ENCODE measurements around the gene MPPED1. TPM values are rescaled to one million over a fixed set of nuclear protein-coding genes. Genes with fewer than 3 reads are reported as not detected.

Gene MPPED1, protein sequence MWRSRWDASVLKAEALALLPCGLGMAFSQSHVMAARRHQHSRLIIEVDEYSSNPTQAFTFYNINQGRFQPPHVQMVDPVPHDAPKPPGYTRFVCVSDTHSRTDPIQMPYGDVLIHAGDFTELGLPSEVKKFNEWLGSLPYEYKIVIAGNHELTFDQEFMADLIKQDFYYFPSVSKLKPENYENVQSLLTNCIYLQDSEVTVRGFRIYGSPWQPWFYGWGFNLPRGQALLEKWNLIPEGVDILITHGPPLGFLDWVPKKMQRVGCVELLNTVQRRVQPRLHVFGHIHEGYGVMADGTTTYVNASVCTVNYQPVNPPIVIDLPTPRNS
- total RNA-seq (2021), result not detected in 2 replicates
- Bru-seq, nascent RNA, result percentile 2 among the genes with signal in this experiment
- not detected for BruChase-seq, experiment 1, labeled RNA remaining after a 2-hour chase
- BruChase-seq, experiment 2, labeled RNA remaining after a 6-hour chase, result not detected
- long read RNA-seq, result 0 reads

DNA sequence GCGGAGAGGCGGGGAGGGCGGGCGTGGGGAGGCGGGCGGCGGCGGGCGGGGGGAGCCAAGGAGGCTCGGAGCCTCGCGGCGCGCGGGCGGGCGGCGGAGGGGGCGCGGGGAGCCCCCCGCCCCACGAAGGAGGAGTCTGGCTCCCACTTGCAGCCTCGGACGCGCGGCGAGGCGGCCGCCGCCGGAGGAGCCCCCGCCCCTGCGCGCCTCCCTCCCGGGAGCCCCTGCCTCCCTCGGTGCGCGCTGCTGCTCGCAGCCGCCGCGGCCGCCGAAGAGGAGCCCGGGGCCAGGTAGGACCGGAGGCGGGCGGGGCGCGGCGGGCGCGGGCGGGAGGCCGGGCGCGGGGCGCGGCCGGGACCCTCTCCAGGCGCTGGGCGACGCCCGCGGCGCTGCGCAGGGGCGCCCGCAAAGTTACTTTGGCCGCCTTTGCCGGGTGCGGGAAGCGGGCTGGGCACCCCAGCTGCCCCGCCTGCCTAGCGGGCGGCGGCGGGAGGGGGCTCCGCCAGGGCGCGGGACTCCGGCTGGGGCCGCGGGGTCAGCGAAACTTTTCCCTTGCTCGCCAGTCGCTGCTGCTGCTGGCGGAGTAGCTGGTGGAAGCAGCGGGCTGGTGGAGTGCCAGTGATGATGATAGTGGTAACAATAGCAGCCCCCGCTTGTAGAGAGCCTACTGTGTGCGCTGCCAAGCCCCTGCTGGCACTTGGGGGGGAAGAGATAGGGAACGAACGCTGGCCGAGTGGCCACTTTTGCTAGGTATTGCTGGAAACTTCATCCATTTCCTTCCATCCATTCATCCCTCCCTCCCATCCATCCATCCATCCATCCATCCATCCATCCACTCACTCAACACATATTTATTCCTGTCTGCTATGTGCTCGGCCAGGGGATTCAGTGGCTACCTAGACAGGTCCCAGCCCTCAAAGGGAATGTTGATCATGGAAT, at the start of gene MPPED1:
Gene MPPED1 (plus strand): TSS at position 146 of the 939 bp plus-strand sequence. CDS start 12,972 bp downstream, outside the sequence.
- H3K27me3 ChIP-seq (replicated peaks; ENCODE audit: insufficient read depth, low read depth, low read length, poor library complexity), result peaks cover 72% of the 10 kb centered on the region
- no peak within 1 kb of the TSS for H3K27ac ChIP-seq (ENCODE audit: low read depth, low read length, poor library complexity, severe bottlenecking)

DNA sequence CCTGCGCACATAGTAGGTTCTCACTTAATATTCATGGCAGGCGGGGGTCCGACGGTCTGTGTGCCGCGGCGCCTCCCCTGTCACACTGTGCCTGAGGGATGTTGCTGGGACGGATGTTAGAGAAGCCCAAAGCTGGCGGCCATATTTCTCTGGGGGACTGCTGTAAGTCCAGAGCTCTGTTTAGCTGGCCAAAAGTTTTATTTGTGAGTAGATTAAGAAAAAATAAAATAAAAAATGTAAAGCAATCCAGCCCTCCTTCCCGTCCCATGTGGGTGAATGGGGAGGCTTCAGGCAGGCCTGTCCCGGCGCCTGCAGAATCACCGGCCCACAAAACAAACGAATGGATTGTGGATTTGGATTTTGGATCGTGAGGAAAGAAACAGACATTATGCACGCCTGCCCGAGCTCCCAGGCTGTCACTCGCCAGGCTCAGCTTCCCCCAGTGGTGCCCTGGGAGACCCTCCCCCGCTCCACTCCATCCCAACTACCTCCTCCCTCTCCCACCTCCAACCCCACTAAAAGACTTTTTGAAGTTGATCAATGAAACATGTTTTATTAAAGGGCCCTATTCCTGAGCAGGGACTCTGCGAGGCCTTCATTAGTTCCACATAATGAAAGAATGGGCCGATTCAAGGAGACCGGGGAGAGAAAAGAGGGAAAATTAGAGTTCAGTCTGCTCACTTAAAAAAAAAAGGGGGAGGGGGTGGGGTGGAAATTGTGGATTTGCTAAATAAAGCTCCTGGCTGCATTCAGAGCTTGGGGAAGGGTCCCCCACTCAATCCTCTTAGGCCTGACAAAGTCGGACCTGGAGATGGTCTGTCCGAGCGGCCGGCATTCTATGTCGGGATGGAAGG, 48.3 kb upstream of the MPPED1 start:
- no peak overlapping the region for H3K4me3 ChIP-seq (ENCODE audit: low read depth, low read length, poor library complexity, severe bottlenecking)
- no peak overlapping the region for H3K27ac ChIP-seq (ENCODE audit: low read depth, low read length, poor library complexity, severe bottlenecking)
- intact Hi-C loops (cut with micrococcal nuclease; ENCODE audit: unreplicated experiment), result no loop called here
- H3K27me3 ChIP-seq (replicated peaks; ENCODE audit: insufficient read depth, low read depth, low read length, poor library complexity), result peaks cover 19% of the 10 kb centered on the region
- H3K4me1 ChIP-seq (ENCODE audit: insufficient read depth, low read length, poor library complexity, severe bottlenecking), result no peaks in the 10 kb centered on the region
- BruUV-seq (replicated peaks), result no TSS peak
- no peaks in the 10 kb centered on the region for H3K36me3 ChIP-seq (ENCODE audit: insufficient read depth, low read length, poor library complexity, severe bottlenecking)
- CTCF ChIA-PET, result no interaction called here
- TF ChIP-seq, protein P1, sequence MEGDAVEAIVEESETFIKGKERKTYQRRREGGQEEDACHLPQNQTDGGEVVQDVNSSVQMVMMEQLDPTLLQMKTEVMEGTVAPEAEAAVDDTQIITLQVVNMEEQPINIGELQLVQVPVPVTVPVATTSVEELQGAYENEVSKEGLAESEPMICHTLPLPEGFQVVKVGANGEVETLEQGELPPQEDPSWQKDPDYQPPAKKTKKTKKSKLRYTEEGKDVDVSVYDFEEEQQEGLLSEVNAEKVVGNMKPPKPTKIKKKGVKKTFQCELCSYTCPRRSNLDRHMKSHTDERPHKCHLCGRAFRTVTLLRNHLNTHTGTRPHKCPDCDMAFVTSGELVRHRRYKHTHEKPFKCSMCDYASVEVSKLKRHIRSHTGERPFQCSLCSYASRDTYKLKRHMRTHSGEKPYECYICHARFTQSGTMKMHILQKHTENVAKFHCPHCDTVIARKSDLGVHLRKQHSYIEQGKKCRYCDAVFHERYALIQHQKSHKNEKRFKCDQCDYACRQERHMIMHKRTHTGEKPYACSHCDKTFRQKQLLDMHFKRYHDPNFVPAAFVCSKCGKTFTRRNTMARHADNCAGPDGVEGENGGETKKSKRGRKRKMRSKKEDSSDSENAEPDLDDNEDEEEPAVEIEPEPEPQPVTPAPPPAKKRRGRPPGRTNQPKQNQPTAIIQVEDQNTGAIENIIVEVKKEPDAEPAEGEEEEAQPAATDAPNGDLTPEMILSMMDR (conservative IDR thresholded peaks at IDR 0.05; ENCODE audit: low read depth, low read length), result no peak
- no peak for TF ChIP-seq EZH2 (IDR thresholded peaks at IDR 0.05; ENCODE audit: borderline replicate concordance, low read depth, low read length, poor library complexity, severe bottlenecking)
- DNase-seq (ENCODE audit: low spot score), result no peak
- H3K9me3 ChIP-seq (ENCODE audit: low read depth, low read length, poor library complexity, severe bottlenecking), result no peaks in the 10 kb centered on the region
- POLR2A ChIA-PET (ENCODE audit: low non-redundant PET), result no interaction called here

More for the DNA sequence above, at the start of gene MPPED1:
- POLR2A ChIA-PET (ENCODE audit: low non-redundant PET), result no interaction called here
- Histone ChIP-seq H3K4me3 (ENCODE audit: low read depth, low read length, poor library complexity, severe bottlenecking) (no peak within 1 kb of the TSS), H3K36me3 (ENCODE audit: insufficient read depth, low read length, poor library complexity, severe bottlenecking) (no peaks in the 10 kb centered on the region), H3K9me3 (ENCODE audit: low read depth, low read length, poor library complexity, severe bottlenecking) (no peaks in the 10 kb centered on the region), H3K4me1 (ENCODE audit: insufficient read depth, low read length, poor library complexity, severe bottlenecking) (no peaks in the 10 kb centered on the region)
- CTCF ChIA-PET, result no interaction called here
- no TSS peak for BruUV-seq (replicated peaks)
- no peak for DNase-seq (ENCODE audit: low spot score)
- intact Hi-C loops (cut with micrococcal nuclease; ENCODE audit: unreplicated experiment), result no loop called here
- TF ChIP-seq, protein P1 (conservative IDR thresholded peaks at IDR 0.05; ENCODE audit: low read depth, low read length), result no peak
- peak; percentile 96 for TF ChIP-seq EZH2 (IDR thresholded peaks at IDR 0.05; ENCODE audit: borderline replicate concordance, low read depth, low read length, poor library complexity, severe bottlenecking)

DNA sequence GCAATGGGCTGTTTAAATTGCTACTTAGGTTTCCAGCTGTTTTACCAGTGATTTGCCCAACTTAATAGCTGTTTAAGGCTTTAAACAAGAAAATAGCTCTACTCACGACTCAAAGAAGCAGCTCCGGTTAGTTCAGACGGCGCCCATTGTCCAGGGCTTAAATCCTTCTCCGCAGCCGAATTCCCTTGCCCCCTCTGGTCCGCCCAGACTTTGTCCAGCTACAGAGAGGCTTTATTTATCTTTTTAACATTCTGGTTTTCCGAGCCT, 47.7 kb upstream of the MPPED1 start:
- TF ChIP-seq, protein P1 (conservative IDR thresholded peaks at IDR 0.05; ENCODE audit: low read depth, low read length), result no peak
- TF ChIP-seq EZH2 (IDR thresholded peaks at IDR 0.05; ENCODE audit: borderline replicate concordance, low read depth, low read length, poor library complexity, severe bottlenecking), result no peak
- no peaks in the 10 kb centered on the region for H3K4me1 ChIP-seq (ENCODE audit: insufficient read depth, low read length, poor library complexity, severe bottlenecking)
- H3K27me3 ChIP-seq (replicated peaks; ENCODE audit: insufficient read depth, low read depth, low read length, poor library complexity), result peaks cover 22% of the 10 kb centered on the region
- no peaks in the 10 kb centered on the region for H3K36me3 ChIP-seq (ENCODE audit: insufficient read depth, low read length, poor library complexity, severe bottlenecking)
- POLR2A ChIA-PET (ENCODE audit: low non-redundant PET), result no interaction called here
- no peak overlapping the region for H3K27ac ChIP-seq (ENCODE audit: low read depth, low read length, poor library complexity, severe bottlenecking)
- intact Hi-C loops (cut with micrococcal nuclease; ENCODE audit: unreplicated experiment), result no loop called here
- DNase-seq (ENCODE audit: low spot score), result no peak
- no TSS peak for BruUV-seq (replicated peaks)
- H3K9me3 ChIP-seq (ENCODE audit: low read depth, low read length, poor library complexity, severe bottlenecking), result no peaks in the 10 kb centered on the region
- no peak overlapping the region for H3K4me3 ChIP-seq (ENCODE audit: low read depth, low read length, poor library complexity, severe bottlenecking)
- CTCF ChIA-PET, result no interaction called here

Data from A673 (cell line).